ENCODE results near the gene USP27X.

GRCh38 chrX:49860867-49861535 is 18.3 kb upstream of the USP27X start:
- TF ChIP-seq CTCF (IDR thresholded peaks at IDR 0.05; ENCODE audit: borderline replicate concordance, extremely low read depth, low read length, poor library complexity, severe bottlenecking) (no peak), EZH2 (IDR thresholded peaks at IDR 0.05; ENCODE audit: borderline replicate concordance, low read depth, low read length, severe bottlenecking) (no peak)

All from DND-41 (cell line).